CD4-positive, alpha-beta T cell (primary cell): ENCODE results near the gene ZDHHC8. TPM values are rescaled to one million over a fixed set of nuclear protein-coding genes. Genes with fewer than 3 reads are reported as not detected.

Experiments used
- ATAC-seq: fragments of 200-7000 bp; cut with Tn5 transposase; one replicate; pipeline ENCODE4 v1.10.0; 2022; ENCODE audit warnings: mild to moderate bottlenecking; ENCODE audit not compliant: poor library complexity
- CTCF ChIA-PET: fragments of 350-600 bp; sonication (Branson Sonifier 250); formaldehyde crosslinking; loops from one replicate; lab custom pipeline; 2021; ENCODE audit warnings: antibody characterized with exemption, inconsistent platforms; lab: Charles Lee
- POLR2A ChIA-PET: fragments of 350-600 bp; sonication (Branson Sonifier 250); formaldehyde crosslinking; loops from one replicate; lab custom pipeline; 2021; ENCODE audit warnings: antibody characterized with exemption, inconsistent platforms; lab: Charles Lee
- DNase-seq, 14 experiments: peaks; one replicate each; pipeline ENCODE4 v3.0.0-alpha.2; 2013 to 2020; ENCODE audit warnings: mixed read lengths in 2 of 14
- H3K27ac ChIP-seq, 2 donors: one replicate each; pipeline versions ENCODE4 v1.5.1 to v1.7.0; 2013; ENCODE audit warnings: low read length in 2 of 2, low read depth in 1 of 2, mild to moderate bottlenecking in 1 of 2
- H3K27me3 ChIP-seq, 2 experiments: 1 replicate in 1 of 2; 2 replicates in 1 of 2; pipeline versions ENCODE4 v1.6.1 to v1.7.0; 2013; ENCODE audit warnings: low read length in 2 of 2, control low read depth in 1 of 2, mild to moderate bottlenecking in 1 of 2, moderate library complexity in 1 of 2; ENCODE audit not compliant: insufficient read depth in 2 of 2, control insufficient read depth in 1 of 2
- H3K36me3 ChIP-seq: one replicate; pipeline ENCODE4 v1.6.1; 2013; ENCODE audit warnings: low read length, control low read depth; ENCODE audit not compliant: insufficient read depth
- H3K4me1 ChIP-seq: one replicate; pipeline ENCODE4 v1.6.1; 2013; ENCODE audit warnings: low read length, control low read depth; ENCODE audit not compliant: insufficient read depth
- H3K4me3 ChIP-seq: one replicate; pipeline ENCODE4 v1.5.1; 2013; ENCODE audit warnings: mild to moderate bottlenecking, low read length, moderate library complexity
- H3K9me3 ChIP-seq, 2 experiments: 1 replicate in 1 of 2; 2 replicates in 1 of 2; pipeline versions ENCODE4 v1.6.1 to v1.7.0; 2013; ENCODE audit warnings: low read length in 2 of 2, mild to moderate bottlenecking in 2 of 2, control low read depth in 1 of 2, moderate library complexity in 1 of 2; ENCODE audit not compliant: control insufficient read depth in 1 of 2, insufficient read depth in 1 of 2
- H3K27ac Mint-ChIP-seq: one replicate; pipeline ENCODE4 v1.8.0; 2020; ENCODE audit warnings: mixed read lengths
- H3K27me3 Mint-ChIP-seq: one replicate; pipeline ENCODE4 v1.8.0; 2021; ENCODE audit warnings: mixed read lengths
- H3K36me3 Mint-ChIP-seq: one replicate; pipeline ENCODE4 v1.8.0; 2021; ENCODE audit warnings: low read depth, mixed read lengths
- H3K4me1 Mint-ChIP-seq: one replicate; pipeline ENCODE4 v1.8.0; 2021; ENCODE audit warnings: low read depth, mixed read lengths
- H3K4me3 Mint-ChIP-seq: one replicate; pipeline ENCODE4 v1.8.0; 2020; ENCODE audit warnings: mild to moderate bottlenecking, mixed read lengths
- H3K9me3 Mint-ChIP-seq: one replicate; pipeline ENCODE4 v1.8.0; 2020; ENCODE audit warnings: mixed read lengths
- intact Hi-C, 2 experiments: fragments of 100-400 bp; cut with DNase I in 1 of 2; cut with micrococcal nuclease in 1 of 2; formaldehyde crosslinking; loops; one replicate each; pipeline versions ENCODE4 v1.15.1 to v1.9.0; 2023 to 2025; cut with DNase I, micrococcal nuclease
- total RNA-seq, 174 experiments: library from RNA in 2 of 174; stranded (reverse) in 2 of 174; gene quantifications; one replicate each; pipeline ENCODE4 v1.2.3 and lab custom pipeline; 2021 to 2026
- TF ChIP-seq, protein P1 (sequence below): fragments of 200-600 bp; IDR thresholded peaks from one replicate; pipeline ENCODE4 v1.8.0; 2022; ENCODE audit warnings: antibody characterized with exemption, mild to moderate bottlenecking

The ZDHHC8 gene
- total RNA-seq, 2 experiments from 2014 or later = 44.9 to 49.3 TPM

DNA sequence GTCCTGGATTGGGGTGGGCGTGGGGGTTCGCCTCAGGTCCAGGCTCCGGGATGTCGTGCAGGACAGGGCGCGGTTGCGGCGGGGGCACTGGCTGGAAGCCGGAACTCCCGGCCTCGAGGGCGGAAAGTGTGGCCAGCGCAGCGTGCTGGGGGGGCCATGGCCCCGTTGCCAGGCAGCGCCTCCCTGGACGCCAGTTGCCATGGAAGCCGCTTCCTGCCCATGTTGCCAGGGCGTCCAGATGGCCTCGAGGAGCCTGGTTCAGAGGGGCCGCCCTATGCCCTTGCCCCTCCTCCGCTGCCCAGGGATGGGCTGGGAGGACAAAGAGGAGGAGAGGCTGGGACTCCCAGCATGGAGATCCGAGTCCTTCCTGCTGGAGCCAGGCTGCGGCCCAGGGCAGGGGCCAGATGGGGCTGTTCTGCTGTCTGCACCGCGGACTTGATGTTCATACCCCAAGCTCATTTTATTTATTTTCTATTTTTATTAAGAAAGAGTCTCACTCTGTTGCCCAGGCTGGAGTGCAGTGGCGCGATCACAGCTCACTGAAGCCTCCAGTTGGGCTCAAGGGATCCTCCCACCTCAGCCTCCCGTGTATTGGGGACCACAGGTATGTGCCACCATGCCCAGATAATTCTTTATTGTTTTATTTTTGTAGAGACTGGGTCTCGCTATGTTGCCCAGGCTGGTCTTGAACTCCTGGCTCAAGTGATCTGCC, 23.9 kb downstream of the ZDHHC8 start:
- no peak overlapping the region for H3K27ac Mint-ChIP-seq
- DNase-seq (peak in 4 of 14 experiments; percentile 9 to 45 (median 34)), ATAC-seq (no peak)
- H3K4me1 Mint-ChIP-seq = peaks cover 4% of the 10 kb centered on the region
- Histone ChIP-seq H3K4me1 (peaks cover 21% of the 10 kb centered on the region), H3K4me3 (peak overlapping the region; percentile 7), H3K27ac (no peak overlapping the region), H3K36me3 (no peaks in the 10 kb centered on the region), H3K27me3 (peaks cover 4 to 6% of the 10 kb centered on the region in 2 experiments), H3K9me3 (peaks cover 0 to 10% of the 10 kb centered on the region in 2 experiments)
- H3K4me3 Mint-ChIP-seq = no peak overlapping the region
- TF ChIP-seq, protein P1, sequence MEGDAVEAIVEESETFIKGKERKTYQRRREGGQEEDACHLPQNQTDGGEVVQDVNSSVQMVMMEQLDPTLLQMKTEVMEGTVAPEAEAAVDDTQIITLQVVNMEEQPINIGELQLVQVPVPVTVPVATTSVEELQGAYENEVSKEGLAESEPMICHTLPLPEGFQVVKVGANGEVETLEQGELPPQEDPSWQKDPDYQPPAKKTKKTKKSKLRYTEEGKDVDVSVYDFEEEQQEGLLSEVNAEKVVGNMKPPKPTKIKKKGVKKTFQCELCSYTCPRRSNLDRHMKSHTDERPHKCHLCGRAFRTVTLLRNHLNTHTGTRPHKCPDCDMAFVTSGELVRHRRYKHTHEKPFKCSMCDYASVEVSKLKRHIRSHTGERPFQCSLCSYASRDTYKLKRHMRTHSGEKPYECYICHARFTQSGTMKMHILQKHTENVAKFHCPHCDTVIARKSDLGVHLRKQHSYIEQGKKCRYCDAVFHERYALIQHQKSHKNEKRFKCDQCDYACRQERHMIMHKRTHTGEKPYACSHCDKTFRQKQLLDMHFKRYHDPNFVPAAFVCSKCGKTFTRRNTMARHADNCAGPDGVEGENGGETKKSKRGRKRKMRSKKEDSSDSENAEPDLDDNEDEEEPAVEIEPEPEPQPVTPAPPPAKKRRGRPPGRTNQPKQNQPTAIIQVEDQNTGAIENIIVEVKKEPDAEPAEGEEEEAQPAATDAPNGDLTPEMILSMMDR = no peak
- POLR2A ChIA-PET = interaction anchor here (1.3 kb wide), 1 partner anchor 164 kb away, joined by 4 read pairs; the partner anchor contains the start of gene DGCR6L
- CTCF ChIA-PET = no interaction called here
- H3K9me3 Mint-ChIP-seq = no peaks in the 10 kb centered on the region
- H3K27me3 Mint-ChIP-seq = peaks cover 5% of the 10 kb centered on the region
- intact Hi-C loops = loop anchor here in 1 of 2 experiments (5.0 kb wide), 1 partner anchor 587 kb away; no protein-coding TSS in a partner anchor
- no peaks in the 10 kb centered on the region for H3K36me3 Mint-ChIP-seq

DNA sequence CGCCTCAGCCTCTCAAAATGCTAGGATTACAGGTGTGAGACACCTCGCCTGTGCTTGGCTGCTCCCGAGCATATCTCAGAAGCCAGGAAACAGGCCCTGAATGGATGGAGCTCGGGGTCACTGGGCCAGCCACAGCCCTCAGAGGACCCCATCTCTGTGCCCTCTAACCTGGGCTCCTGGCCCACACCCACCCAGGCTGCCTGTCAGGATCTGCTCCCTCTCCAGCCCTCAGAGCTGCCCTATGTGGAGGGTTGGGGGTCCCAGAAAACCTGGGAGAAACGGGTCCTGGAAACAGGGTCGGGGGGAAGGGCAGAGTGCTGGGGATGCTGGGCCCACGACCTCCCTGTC, 24.4 kb downstream of the ZDHHC8 start:
- intact Hi-C loops = loop anchor here in 1 of 2 experiments (5.0 kb wide), 1 partner anchor 586 kb away; no protein-coding TSS in a partner anchor
- Histone ChIP-seq H3K27me3 (peaks cover 4 to 6% of the 10 kb centered on the region in 2 experiments), H3K9me3 (peaks cover 0 to 10% of the 10 kb centered on the region in 2 experiments), H3K27ac (no peak overlapping the region), H3K4me1 (peaks cover 21% of the 10 kb centered on the region), H3K4me3 (no peak overlapping the region), H3K36me3 (no peaks in the 10 kb centered on the region)
- ATAC-seq = no peak
- CTCF ChIA-PET = no interaction called here
- DNase-seq = no peak
- Mint-ChIP-seq H3K9me3 (no peaks in the 10 kb centered on the region), H3K4me3 (no peak overlapping the region), H3K27me3 (peaks cover 5% of the 10 kb centered on the region), H3K27ac (no peak overlapping the region), H3K4me1 (peaks cover 4% of the 10 kb centered on the region), H3K36me3 (no peaks in the 10 kb centered on the region)
- POLR2A ChIA-PET = no interaction called here
- TF ChIP-seq, protein P1 = no peak

DNA sequence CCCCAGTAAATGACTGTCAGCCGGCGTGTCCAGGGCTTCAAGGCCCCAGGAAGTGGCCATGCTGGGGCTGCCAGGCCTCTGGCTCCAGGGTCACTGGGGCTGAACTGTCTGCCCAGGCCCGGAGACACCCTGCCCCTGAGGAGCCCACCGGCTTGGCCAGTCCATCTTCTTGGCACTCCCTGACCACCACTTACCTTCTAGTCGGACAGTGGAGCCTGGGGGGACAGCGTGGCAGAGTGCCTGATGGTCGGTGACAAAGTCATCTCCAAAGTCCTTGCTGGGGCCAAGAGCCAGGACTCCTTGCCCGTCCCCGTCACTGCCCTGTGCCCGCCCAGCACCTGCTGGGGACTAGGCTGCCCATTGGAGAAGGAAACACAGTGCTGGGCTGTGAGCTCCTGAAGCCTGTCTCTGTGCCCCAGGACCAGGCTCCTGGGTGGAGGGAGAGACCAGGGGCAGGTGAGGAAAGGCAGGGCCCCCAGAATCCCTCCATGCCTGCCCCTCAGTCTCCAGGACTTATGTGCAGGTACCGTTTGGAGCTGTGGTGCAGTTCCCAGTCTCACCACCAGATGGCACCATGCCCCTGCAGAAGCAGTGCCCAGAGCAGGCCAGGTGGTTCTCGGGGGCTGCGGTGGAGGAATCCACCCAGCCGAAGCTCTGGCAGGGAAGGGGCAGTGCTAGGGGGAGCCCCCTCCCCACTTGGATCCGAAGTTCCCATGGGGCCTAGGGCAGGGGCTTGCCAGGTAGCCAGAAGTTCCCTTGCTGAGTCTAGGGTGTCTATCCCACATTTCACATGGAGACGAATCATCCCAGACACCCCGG, 25.2 kb downstream of the ZDHHC8 start:
- H3K9me3 Mint-ChIP-seq = no peaks in the 10 kb centered on the region
- no peak overlapping the region for H3K27ac Mint-ChIP-seq
- no peak overlapping the region for H3K4me3 Mint-ChIP-seq
- H3K27ac ChIP-seq = no peak overlapping the region
- DNase-seq (peak; percentile 75 to 96 (median 86)), ATAC-seq (peak; percentile 95)
- CTCF ChIA-PET = interaction anchor here (0.8 to 1.1 kb wide), 7 partner anchors 46 to 585 kb away, joined by 3 to 7 read pairs (median 4); no protein-coding TSS in a partner anchor
- peaks cover 0 to 11% of the 10 kb centered on the region in 2 experiments for H3K9me3 ChIP-seq
- H3K36me3 Mint-ChIP-seq = no peaks in the 10 kb centered on the region
- POLR2A ChIA-PET = interaction anchor here (1.0 kb wide), 1 partner anchor 49 kb away, joined by 3 read pairs; no protein-coding TSS in a partner anchor
- peaks cover 4 to 6% of the 10 kb centered on the region in 2 experiments for H3K27me3 ChIP-seq
- H3K36me3 ChIP-seq = no peaks in the 10 kb centered on the region
- intact Hi-C loops = loop anchor here (1.0 to 5.0 kb wide), 3 partner anchors 111 to 585 kb away; partner anchors contain the start of gene RTN4R (in 2 of the 2)
- no peak overlapping the region for H3K4me3 ChIP-seq
- TF ChIP-seq, protein P1 = peak; percentile 99
- peaks cover 21% of the 10 kb centered on the region for H3K4me1 ChIP-seq
- peaks cover 4% of the 10 kb centered on the region for H3K4me1 Mint-ChIP-seq
- H3K27me3 Mint-ChIP-seq = peaks cover 5% of the 10 kb centered on the region
